IPS-15b (cell line): ENCODE results near the gene CDK5.

Source experiments
- H3K27me3 ChIP-seq: one replicate; pipeline ENCODE4 v1.6.1; 2013; ENCODE audit warnings: low read length; ENCODE audit not compliant: control insufficient read depth, insufficient read depth
- H3K36me3 ChIP-seq: one replicate; pipeline ENCODE4 v1.6.1; 2013; ENCODE audit warnings: low read length; ENCODE audit not compliant: control insufficient read depth, insufficient read depth
- H3K4me1 ChIP-seq: one replicate; pipeline ENCODE4 v1.6.1; 2013; ENCODE audit warnings: mild to moderate bottlenecking, low read length; ENCODE audit not compliant: control insufficient read depth, insufficient read depth
- H3K4me3 ChIP-seq: one replicate; pipeline ENCODE4 v1.5.1; 2013; ENCODE audit warnings: low read depth, low read length
- H3K9ac ChIP-seq: one replicate; pipeline ENCODE4 v1.6.1; 2013; ENCODE audit warnings: low read depth, mild to moderate bottlenecking, low read length
- H3K9me3 ChIP-seq: one replicate; pipeline ENCODE4 v1.6.1; 2013; ENCODE audit warnings: mild to moderate bottlenecking, low read length; ENCODE audit not compliant: control insufficient read depth, insufficient read depth

CDK5 gene

DNA sequence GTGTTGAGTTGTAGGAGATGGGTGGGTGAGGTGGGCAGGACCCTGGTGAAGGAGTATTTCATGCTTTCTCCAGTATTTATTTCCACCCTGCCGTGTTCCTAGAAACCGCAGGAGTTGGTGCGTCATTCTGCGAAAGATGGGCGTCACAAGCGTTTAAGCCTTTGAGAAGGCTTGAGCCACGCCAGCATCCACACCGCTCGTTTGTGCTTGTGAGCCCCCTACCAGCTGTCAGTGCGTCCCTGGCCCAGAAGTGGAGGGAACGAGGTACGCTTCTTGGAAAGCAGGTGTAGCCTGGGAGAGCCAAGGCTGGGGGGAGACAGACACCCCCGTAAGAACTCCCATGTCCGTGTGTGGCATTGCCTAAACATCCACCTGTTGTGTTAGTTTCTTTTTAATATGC lies 34.3 kb upstream of the CDK5 start:
- Histone ChIP-seq H3K27me3 (peaks cover 25% of the 10 kb centered on the region), H3K36me3 (no peaks in the 10 kb centered on the region), H3K9ac (no peak overlapping the region), H3K4me1 (peaks cover 17% of the 10 kb centered on the region), H3K9me3 (no peaks in the 10 kb centered on the region), H3K4me3 (no peak overlapping the region)

DNA sequence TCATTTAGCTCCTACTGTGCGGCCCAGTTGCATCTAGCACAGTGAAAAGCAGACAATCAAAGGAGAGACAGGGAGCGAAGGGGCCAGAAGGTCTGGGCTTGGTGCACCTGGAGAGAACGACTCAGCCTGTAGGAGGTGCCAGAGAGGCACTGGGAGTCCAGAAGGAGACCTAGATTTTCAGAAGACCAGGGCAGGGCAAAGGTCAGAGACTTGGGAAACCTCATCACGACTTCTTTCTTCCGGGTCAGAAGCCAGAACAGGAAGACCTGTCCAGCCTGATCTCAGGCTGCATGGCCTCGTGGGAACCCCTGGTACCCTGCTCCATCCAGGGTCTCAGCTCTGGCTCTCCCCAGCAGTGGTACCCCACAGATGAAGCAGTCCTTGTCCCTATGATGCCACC lies 33.7 kb upstream of the CDK5 start:
- Histone ChIP-seq H3K36me3 (no peaks in the 10 kb centered on the region), H3K4me3 (no peak overlapping the region), H3K4me1 (peaks cover 17% of the 10 kb centered on the region), H3K9ac (no peak overlapping the region), H3K27me3 (peaks cover 26% of the 10 kb centered on the region), H3K9me3 (no peaks in the 10 kb centered on the region)

GRCh38 chr7:151091003-151091402 lies 33.3 kb upstream of the CDK5 start:
- no peaks in the 10 kb centered on the region for H3K36me3 ChIP-seq
- H3K9me3 ChIP-seq = no peaks in the 10 kb centered on the region
- peaks cover 26% of the 10 kb centered on the region for H3K27me3 ChIP-seq
- H3K9ac ChIP-seq = no peak overlapping the region
- H3K4me1 ChIP-seq = peaks cover 17% of the 10 kb centered on the region
- no peak overlapping the region for H3K4me3 ChIP-seq

DNA sequence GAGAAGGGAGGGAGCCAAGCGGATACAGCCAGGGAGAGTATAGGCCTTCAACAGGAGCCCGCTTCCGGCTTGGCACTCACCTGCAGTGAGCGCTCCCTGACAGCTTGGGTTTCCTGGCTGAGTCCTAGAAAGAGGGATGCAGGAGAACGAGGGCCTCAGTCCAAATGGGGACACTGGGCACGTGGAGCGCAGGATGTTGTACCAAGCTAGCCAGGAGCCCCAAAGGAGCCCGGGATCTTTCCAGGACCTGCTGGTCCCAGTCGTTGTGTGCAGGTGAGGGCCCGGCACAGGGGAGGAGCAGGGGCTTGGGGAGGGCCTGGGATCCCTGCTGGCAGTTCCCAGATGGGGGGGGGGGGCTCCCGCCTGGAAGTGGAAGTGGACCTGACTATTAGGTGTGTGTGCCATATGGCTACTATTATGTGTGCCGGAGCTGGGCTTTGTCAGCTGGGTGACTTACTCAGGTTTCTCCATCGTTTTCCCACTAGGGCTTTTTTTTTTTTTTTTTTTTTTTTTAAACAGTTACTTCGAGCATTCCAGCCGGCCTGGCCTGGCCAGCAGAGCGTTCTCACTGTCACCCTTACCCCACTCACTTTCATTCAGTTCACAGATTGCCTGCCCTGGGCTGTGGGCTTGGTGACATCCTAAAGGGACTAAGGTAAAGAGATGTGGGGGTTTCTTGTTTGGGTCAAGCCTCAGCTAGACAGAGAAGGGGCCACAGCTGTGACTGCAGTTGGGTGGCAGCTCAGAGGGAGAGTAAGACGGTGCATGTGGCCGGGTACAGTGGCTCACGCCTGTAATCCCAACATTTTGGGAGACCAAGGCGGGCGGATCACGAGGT lies 32.4 kb upstream of the CDK5 start:
- H3K9ac ChIP-seq = no peak overlapping the region
- peaks cover 21% of the 10 kb centered on the region for H3K4me1 ChIP-seq
- H3K4me3 ChIP-seq = no peak overlapping the region

DNA sequence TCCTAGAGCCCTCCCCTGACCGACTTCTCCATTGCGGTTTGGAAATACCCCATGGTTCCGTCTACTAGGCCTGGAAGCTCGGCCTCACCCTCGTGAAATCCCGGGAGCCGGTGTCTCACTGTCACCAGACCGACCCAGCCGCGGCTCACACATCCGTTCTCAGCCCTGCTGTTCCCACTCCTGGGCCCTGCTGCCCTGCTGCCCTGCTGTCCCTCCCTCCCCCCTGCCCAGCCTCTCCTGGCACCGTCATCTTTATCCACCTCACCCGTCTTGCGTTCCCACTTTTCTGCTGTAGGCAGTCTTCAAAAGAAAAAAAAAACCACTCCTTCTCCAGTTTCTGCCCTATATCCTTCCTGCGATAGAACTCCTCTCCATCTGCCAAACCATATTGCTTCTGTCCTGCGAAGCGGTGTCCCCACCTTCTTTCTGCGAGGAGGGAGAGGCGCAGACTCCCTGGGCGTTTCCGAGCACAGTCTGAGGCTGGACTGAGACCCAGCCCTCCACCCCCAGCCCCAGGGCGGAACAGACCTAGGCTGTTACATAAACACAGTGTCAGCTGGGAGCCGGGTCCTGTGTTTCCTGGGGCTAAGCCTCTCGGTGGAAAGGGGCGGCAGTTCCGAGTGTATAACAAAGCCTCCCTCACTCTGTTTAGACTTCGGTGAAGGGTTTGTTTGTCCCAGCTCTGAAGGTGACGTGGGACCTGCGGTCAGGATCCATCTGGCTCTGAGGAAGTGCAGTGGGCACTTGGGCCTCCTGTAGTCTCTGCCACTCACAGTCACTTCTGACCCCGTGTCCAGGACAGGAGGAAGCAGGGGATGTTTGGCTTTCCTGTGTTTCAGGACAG lies 31.4 kb upstream of the CDK5 start:
- Histone ChIP-seq H3K9ac (no peak overlapping the region), H3K4me1 (peaks cover 21% of the 10 kb centered on the region), H3K9me3 (no peaks in the 10 kb centered on the region), H3K27me3 (peaks cover 41% of the 10 kb centered on the region), H3K4me3 (peak overlapping the region; percentile 70), H3K36me3 (no peaks in the 10 kb centered on the region)

More for the DNA sequence above, 32.4 kb upstream of the CDK5 start:
- no peaks in the 10 kb centered on the region for H3K36me3 ChIP-seq
- H3K9me3 ChIP-seq = no peaks in the 10 kb centered on the region
- H3K27me3 ChIP-seq = peaks cover 32% of the 10 kb centered on the region

DNA sequence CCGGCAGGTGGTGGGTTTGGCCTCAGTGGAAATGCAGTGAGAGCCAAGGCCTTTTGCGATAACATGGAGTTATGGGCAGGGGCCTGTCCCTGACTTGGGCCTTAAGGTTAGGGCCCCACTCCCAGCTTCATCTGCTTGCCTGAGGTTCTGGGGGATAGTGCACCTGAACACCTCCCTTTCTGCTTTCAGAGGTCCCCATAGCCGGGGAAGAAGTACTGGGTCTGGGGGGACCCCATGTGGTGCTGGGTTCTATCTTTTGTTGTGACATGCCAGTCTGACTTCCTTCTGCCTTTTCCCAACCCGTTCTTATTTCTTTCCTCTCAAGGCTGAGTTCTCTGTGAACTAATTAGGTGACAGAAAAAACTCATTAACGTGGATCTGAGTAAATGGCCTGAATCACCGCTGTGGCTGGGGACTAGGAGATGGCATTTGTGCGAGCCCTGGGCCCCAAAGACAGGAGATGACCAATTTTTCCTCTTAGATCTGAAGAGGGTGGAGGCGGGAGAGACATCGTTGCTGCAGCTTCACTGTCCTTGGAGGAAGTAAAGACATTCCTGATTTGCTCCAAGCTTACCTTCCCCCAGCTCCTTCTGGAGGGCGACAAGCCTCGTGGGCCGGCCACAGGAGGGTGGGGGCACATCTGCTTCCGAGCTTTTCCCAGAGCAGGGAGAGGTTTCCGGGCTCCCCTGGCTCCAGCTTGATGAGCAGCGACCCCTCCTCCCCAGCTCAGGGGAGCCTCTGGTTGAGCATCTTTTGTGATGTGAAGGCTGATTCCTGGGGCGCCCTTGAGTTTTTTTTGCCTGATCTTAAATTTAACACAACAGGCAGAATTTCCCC lies 30.5 kb upstream of the CDK5 start:
- peaks cover 47% of the 10 kb centered on the region for H3K27me3 ChIP-seq
- peaks cover 21% of the 10 kb centered on the region for H3K4me1 ChIP-seq
- no peak overlapping the region for H3K9ac ChIP-seq
- H3K36me3 ChIP-seq = no peaks in the 10 kb centered on the region
- H3K4me3 ChIP-seq = peak overlapping the region; percentile 70
- H3K9me3 ChIP-seq = no peaks in the 10 kb centered on the region

DNA sequence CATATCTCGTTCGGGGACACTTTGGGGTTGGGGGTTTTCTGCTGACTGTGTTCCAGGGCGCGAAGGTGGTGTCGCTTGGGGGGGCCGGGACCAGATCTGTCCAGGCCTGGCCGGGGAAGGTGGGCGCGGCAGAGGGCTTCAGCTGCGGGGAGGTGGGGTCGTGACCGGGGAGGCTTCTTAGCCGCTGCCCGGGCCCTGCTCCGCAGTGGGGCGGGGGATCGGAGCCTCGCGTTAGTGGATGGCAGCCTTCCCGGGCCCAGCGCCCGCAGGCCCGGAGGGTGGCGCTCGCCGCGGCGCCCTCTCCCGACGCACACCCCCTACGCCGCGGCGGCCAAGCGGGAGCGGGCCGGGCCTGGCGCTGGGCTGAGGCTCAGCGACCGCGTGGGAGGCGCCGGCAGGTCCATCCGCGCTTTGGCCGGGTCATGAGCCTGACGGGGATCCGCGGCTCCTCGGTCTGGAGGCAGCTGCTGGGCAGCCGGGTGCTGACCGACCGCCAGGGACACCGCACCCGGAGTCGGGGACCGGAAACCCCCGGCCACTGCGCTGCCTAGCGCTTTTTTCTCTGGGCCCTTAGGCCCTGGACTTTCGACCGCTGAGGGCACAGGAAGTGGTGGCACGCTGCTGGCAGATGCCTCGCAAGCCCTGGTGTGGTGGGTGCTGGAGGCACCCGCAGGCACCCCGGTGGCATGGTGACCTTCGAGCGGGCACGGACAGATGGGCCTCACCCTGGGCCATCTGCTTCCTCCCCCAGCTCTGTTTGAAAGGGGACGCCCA lies 29.7 kb upstream of the CDK5 start:
- no peaks in the 10 kb centered on the region for H3K36me3 ChIP-seq
- no peaks in the 10 kb centered on the region for H3K9me3 ChIP-seq
- H3K9ac ChIP-seq = peak overlapping the region; percentile 37
- H3K4me3 ChIP-seq = peak overlapping the region; percentile 70
- peaks cover 23% of the 10 kb centered on the region for H3K4me1 ChIP-seq
- peaks cover 47% of the 10 kb centered on the region for H3K27me3 ChIP-seq

- peaks cover 47% of the 10 kb centered on the region for H3K27me3 ChIP-seq
- H3K4me1 ChIP-seq = peaks cover 23% of the 10 kb centered on the region
- peak overlapping the region; percentile 70 for H3K4me3 ChIP-seq
- H3K9ac ChIP-seq = peak overlapping the region; percentile 37
- no peaks in the 10 kb centered on the region for H3K36me3 ChIP-seq
- no peaks in the 10 kb centered on the region for H3K9me3 ChIP-seq
These were observed 29.1 kb upstream of the CDK5 start for GRCh38 chr7:151086802-151087244.

GRCh38 chr7:151085691-151086620 lies 28.3 kb upstream of the CDK5 start, which contains the start of gene AGAP3:
Gene AGAP3 (plus strand): TSS chr7:151086475. CDS start chr7:151086742, 267 bp downstream.
- Histone ChIP-seq H3K36me3 (no peaks in the 10 kb centered on the region), H3K27me3 (peaks cover 47% of the 10 kb centered on the region), H3K4me3 (peak within 1 kb of the TSS; percentile 72), H3K4me1 (peaks cover 23% of the 10 kb centered on the region), H3K9ac (peak within 1 kb of the TSS; percentile 37), H3K9me3 (no peaks in the 10 kb centered on the region)

DNA sequence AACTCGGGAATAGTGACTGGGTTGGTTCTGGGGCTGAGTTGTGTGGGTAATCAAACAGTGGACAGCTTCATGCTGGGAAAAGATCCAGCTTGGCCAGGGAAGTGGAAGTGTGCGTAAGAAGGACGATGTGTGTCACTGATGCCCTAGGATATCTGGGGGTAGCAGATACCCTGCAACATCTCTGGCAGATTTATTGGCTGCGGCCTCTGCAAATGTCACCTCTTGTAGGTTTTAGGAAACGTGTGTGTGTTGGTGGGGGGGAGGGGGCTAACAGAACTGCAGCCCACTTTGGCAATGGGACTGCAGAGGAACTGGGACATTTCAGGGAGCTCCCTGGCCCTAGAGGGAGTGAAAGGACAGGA lies 27.6 kb upstream of the CDK5 start:
- Histone ChIP-seq H3K4me3 (peak overlapping the region; percentile 72), H3K9ac (no peak overlapping the region), H3K4me1 (peaks cover 23% of the 10 kb centered on the region), H3K27me3 (peaks cover 47% of the 10 kb centered on the region), H3K9me3 (no peaks in the 10 kb centered on the region), H3K36me3 (no peaks in the 10 kb centered on the region)
